GM12873 (cell line): Measurements from ENCODE around the gene LSAMP.

Source experiments
- TF ChIP-seq, protein P1 (sequence below): IDR thresholded peaks from 2 replicates; pipeline ENCODE4 v1.5.1; 2012; ENCODE audit warnings: low read depth, mild to moderate bottlenecking, moderate library complexity, low read length, control low read depth; ENCODE audit not compliant: insufficient read depth; ENCODE audit errors: missing control alignments

Gene LSAMP

GRCh38 chr3:116276675-116277074 is 168.6 kb downstream of the LSAMP start:
- TF ChIP-seq, protein P1, sequence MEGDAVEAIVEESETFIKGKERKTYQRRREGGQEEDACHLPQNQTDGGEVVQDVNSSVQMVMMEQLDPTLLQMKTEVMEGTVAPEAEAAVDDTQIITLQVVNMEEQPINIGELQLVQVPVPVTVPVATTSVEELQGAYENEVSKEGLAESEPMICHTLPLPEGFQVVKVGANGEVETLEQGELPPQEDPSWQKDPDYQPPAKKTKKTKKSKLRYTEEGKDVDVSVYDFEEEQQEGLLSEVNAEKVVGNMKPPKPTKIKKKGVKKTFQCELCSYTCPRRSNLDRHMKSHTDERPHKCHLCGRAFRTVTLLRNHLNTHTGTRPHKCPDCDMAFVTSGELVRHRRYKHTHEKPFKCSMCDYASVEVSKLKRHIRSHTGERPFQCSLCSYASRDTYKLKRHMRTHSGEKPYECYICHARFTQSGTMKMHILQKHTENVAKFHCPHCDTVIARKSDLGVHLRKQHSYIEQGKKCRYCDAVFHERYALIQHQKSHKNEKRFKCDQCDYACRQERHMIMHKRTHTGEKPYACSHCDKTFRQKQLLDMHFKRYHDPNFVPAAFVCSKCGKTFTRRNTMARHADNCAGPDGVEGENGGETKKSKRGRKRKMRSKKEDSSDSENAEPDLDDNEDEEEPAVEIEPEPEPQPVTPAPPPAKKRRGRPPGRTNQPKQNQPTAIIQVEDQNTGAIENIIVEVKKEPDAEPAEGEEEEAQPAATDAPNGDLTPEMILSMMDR, result no peak

- TF ChIP-seq, protein P1, result no peak
These were observed 175.2 kb downstream of the LSAMP start for GRCh38 chr3:116270056-116270455.

- TF ChIP-seq, protein P1, result no peak
These were observed 178.2 kb downstream of the LSAMP start for GRCh38 chr3:116267116-116267515.

- TF ChIP-seq, protein P1, result no peak
These were observed 179.2 kb downstream of the LSAMP start for GRCh38 chr3:116265976-116266584.

- TF ChIP-seq, protein P1, result no peak
These were observed 180.0 kb downstream of the LSAMP start for GRCh38 chr3:116265320-116265695.

DNA sequence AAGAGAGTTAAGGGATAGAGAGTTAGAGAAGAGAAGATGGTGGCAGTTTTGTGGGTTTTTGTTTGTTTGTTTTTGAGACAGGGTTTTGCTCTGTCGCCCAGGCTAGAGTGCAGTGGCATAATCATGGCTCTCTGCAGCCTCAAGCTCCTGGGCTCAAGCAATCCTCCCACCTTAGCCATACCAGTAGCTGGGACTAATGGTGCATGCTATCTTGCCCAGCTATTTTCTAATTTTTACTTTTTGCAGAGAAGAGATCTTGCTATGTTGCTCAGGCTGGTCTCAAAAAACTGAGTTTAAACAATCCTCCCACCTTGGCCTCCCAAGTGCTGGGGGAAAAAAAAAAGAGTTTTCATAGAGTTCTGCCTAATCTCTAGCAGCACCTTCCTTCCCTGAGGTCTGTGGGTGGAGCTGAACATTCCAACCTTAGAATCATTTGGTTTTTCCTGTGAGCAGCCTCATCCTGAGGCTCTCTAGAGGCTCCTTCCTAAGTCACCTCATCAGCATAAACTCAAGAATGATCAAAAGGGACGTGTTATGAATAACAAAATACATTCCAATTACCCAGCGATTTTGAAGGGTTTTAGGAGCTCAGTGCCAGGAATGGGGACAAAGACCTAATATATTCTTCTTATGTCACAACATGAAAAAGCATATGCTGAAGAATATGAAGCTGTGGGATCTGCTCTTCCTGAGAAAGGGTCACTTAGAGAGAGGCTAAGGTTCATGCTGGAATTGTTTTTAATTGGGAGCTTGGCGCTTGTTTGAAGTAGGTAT is 180.6 kb downstream of the LSAMP start:
- TF ChIP-seq, protein P1, result no peak

DNA sequence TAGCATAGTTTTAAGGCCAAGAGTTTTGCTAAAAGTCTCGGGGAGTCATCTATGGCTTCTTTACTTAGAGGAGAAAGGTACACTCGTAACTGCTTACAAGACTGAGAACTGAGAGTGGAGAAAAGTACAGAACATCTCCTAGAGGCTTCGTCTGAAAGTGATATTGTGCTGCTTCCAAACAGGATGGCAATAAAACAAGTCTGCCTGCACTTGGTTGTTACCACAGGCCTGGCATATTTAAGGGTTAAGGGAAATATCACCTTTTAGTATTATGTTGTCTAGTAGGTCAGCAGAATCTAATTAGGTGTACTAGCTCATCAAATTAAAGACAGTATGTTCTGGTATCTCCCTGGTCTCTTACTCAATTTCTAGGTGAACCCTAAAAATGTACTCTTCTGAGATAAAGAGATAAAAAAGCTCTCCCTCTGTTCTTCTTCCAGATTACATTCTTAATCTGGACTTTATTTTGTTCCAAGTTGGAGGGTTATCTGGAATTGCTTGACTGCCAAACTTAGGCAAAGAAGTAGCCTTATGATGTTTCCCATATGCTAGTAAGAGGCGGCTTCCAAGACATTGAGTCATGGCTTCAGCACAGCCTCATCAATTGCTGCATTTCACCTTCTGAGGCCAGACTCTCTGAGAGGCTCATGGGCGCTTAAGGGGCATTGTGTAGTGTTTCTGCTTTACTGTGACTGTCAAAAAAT is 181.3 kb downstream of the LSAMP start:
- TF ChIP-seq, protein P1, result no peak
